GM10248 (cell line): ENCODE measurements around the gene USP34.
A peak's percentile ranks its signal among the peaks of the same experiment; 100 is the strongest.
"Not testable (repeated sequence)": the region's sequence is repeated elsewhere in the genome, so short reads cannot be mapped to it uniquely, and the experiment has no call there.

Experiments used
- CTCF ChIA-PET: fragments of 300-600 bp; sonication (Branson Sonifier 250); formaldehyde crosslinking; extraction: SDS; loops from one replicate; lab custom pipeline; 2021; ENCODE audit warnings: antibody characterized with exemption; lab: Yijun Ruan, JAX
- POLR2A ChIA-PET: fragments of 350-650 bp; sonication (Branson Sonifier 250); formaldehyde crosslinking; extraction: SDS; loops from one replicate; lab custom pipeline; 2020; ENCODE audit warnings: antibody characterized with exemption; lab: Yijun Ruan, JAX
- DNase-seq: peaks from one replicate; pipeline ENCODE4 v3.0.0; 2012; ENCODE audit errors: extremely low spot score
- CTCF ChIP-seq: IDR thresholded peaks from 2 replicates; pipeline ENCODE4 v1.5.1; 2012; ENCODE audit warnings: mild to moderate bottlenecking, low read depth; ENCODE audit errors: extremely low read depth, missing control alignments, control extremely low read depth

The USP34 gene

GRCh38 chr2:61450144-61450543, 20.7 kb downstream of the USP34 start:
- ChIA-PET POLR2A (no interaction called here), CTCF (interaction anchor here (0.8 to 2.6 kb wide), 4 partner anchors 11 to 24 kb away, joined by 3 to 8 read pairs (median 4); no protein-coding TSS in a partner anchor)
- peak; percentile 27 for DNase-seq
- TF ChIP-seq CTCF, result no peak

- POLR2A ChIA-PET, result no interaction called here
- no peak for DNase-seq
- TF ChIP-seq CTCF, result no peak
- CTCF ChIA-PET, result interaction anchor here (2.6 kb wide), 1 partner anchor 22 kb away, joined by 8 read pairs; no protein-coding TSS in a partner anchor
These were observed 22.7 kb downstream of the USP34 start for GRCh38 chr2:61448229-61448628.

GRCh38 chr2:61446971-61447370, 23.9 kb downstream of the USP34 start:
- CTCF ChIA-PET, result interaction anchor here (2.1 kb wide), 1 partner anchor 21 kb away, joined by 9 read pairs; no protein-coding TSS in a partner anchor
- DNase-seq, result not testable (repeated sequence)
- POLR2A ChIA-PET, result interaction anchor here (0.7 kb wide), 1 partner anchor 11 kb away, joined by 14 read pairs; no protein-coding TSS in a partner anchor

GRCh38 chr2:61443342-61444041, 27.4 kb downstream of the USP34 start:
- CTCF ChIA-PET, result interaction anchor here (0.8 to 5.8 kb wide), 2 partner anchors 10 to 17 kb away, joined by 3 to 53 read pairs; no protein-coding TSS in a partner anchor
- TF ChIP-seq CTCF, result no peak
- POLR2A ChIA-PET, result no interaction called here
- peak; percentile 49 for DNase-seq

GRCh38 chr2:61439241-61440002, 31.5 kb downstream of the USP34 start:
- ChIA-PET POLR2A (no interaction called here), CTCF (interaction anchor here (0.7 to 5.8 kb wide), 4 partner anchors 10 to 20 kb away, joined by 3 to 53 read pairs (median 6); no protein-coding TSS in a partner anchor)
- no peak for TF ChIP-seq CTCF
- DNase-seq, result no peak

- CTCF ChIA-PET, result interaction anchor here (0.7 to 5.8 kb wide), 5 partner anchors 10 to 20 kb away, joined by 3 to 53 read pairs (median 4); no protein-coding TSS in a partner anchor
- no peak for DNase-seq
- POLR2A ChIA-PET, result no interaction called here
- TF ChIP-seq CTCF, result no peak
These were observed 32.2 kb downstream of the USP34 start for GRCh38 chr2:61438670-61439069.
